K562 (cell line): Measurements from ENCODE around the gene DDX11. TPM values are rescaled to one million over a fixed set of nuclear protein-coding genes. Genes with fewer than 3 reads are reported as not detected.
A peak's percentile ranks its signal among the peaks of the same experiment; 100 is the strongest.
"Not testable (repeated sequence)": the region's sequence is repeated elsewhere in the genome, so short reads cannot be mapped to it uniquely, and the experiment has no call there.

Experiments used
- ESRRA ChIP-seq: fragments of 450-650 bp; IDR thresholded peaks from 2 replicates; pipeline ENCODE4 v1.6.1; 2014; ENCODE audit warnings: low read depth, mild to moderate bottlenecking, moderate library complexity, borderline replicate concordance
- MAX ChIP-seq: sonication (generic); formaldehyde crosslinking; IDR thresholded peaks from 2 replicates; pipeline ENCODE4 v1.9.0; 2022; ENCODE audit warnings: mild to moderate bottlenecking, missing genetic modification reagents
- NKRF ChIP-seq: fragments of 450-650 bp; IDR thresholded peaks from 2 replicates; pipeline ENCODE4 v1.6.1; 2016; ENCODE audit warnings: borderline replicate concordance
- PBX2 ChIP-seq, 2 experiments: IDR thresholded peaks in 1 of 2; conservative IDR thresholded peaks in 1 of 2; 2 replicates each; pipeline ENCODE4 v1.6.1; 2016; ENCODE audit warnings: low read depth in 2 of 2, mild to moderate bottlenecking in 1 of 2, missing compliant biosample characterization in 1 of 2, missing genetic modification characterization in 1 of 2, moderate library complexity in 1 of 2
- RCOR1 ChIP-seq, 2 experiments: IDR thresholded peaks; 2 replicates each; pipeline ENCODE4 v1.6.1; 2012; ENCODE audit warnings: low read depth in 2 of 2, low read length in 2 of 2, borderline replicate concordance in 1 of 2, improper control_type of control experiment in 1 of 2
- SP2 ChIP-seq: IDR thresholded peaks from 2 replicates; pipeline ENCODE4 v1.6.1; 2011; ENCODE audit warnings: mild to moderate bottlenecking, low read depth, low read length, moderate library complexity; ENCODE audit not compliant: poor library complexity, severe bottlenecking; ENCODE audit errors: extremely low read depth
- ZBTB40 ChIP-seq, 2 experiments: fragments of 450-650 bp in 1 of 2; sonication (generic) in 1 of 2; formaldehyde crosslinking in 1 of 2; IDR thresholded peaks; 2 replicates each; pipeline versions ENCODE4 v1.7.1 to v1.9.0; 2016 to 2022; ENCODE audit warnings: inconsistent platforms in 1 of 2, mild to moderate bottlenecking in 1 of 2, missing genetic modification reagents in 1 of 2
- ZNF431 ChIP-seq: sonication (generic); formaldehyde crosslinking; IDR thresholded peaks from 2 replicates; pipeline ENCODE4 v1.8.0; 2022; ENCODE audit warnings: mild to moderate bottlenecking, missing genetic modification reagents
- polyA plus RNA-seq, 8 experiments: library from polyadenylated mRNA; depleted of rRNA in 4 of 8; stranded (reverse) in 5 of 8; unstranded in 3 of 8; fragments of >200 nt; fragmentation: Nextera tagmentation in 2 of 8; fragmentation: Illumina TruSeq in 1 of 8; extraction: Ambion mirVana in 2 of 8; extraction: Trizol in 1 of 8; gene quantifications; 2 replicates each; pipeline versions ENCODE4 v1.2.1 to v1.2.3, GENCODE V29; 2011 to 2014; ENCODE audit warnings: inconsistent platforms in 1 of 8, missing spikeins in 1 of 8
- total RNA-seq, 7 experiments: library from RNA; depleted of rRNA in 6 of 7; stranded (reverse); fragments of >200 nt in 6 of 7; fragmentation: Illumina TruSeq in 2 of 7; extraction: Trizol in 2 of 7; gene quantifications; 2 replicates each; pipeline versions ENCODE4 v1.2.1 to v1.2.3, GENCODE V29; 2011 to 2021; ENCODE audit warnings: low replicate concordance in 1 of 7

The DDX11 gene
- total and polyA plus RNA-seq, 9 of the 15 experiments (the other 6 are each of a cell fraction or from before 2014, with no cell fraction given) = 3.6 to 93.2 (median 42.5) TPM

- peak; percentile 83 for TF ChIP-seq ZBTB40 (IDR thresholded peaks at IDR 0.05)
- not testable (repeated sequence) for TF ChIP-seq ZBTB40 (CRISPR knock-in tag; IDR thresholded peaks at IDR 0.05)
- TF ChIP-seq SP2 = peak; percentile 49
- peak; percentile 75 for TF ChIP-seq PBX2 (CRISPR knock-in tag; IDR thresholded peaks at IDR 0.05; ENCODE audit: low read depth)
- TF ChIP-seq PBX2 (tag; conservative IDR thresholded peaks at IDR 0.05; ENCODE audit: low read depth) = peak; percentile 93
- TF ChIP-seq MAX = peak; percentile 91
- 0 out of 2 replicates have a peak, but pooled peaks have one; percentile 27 for TF ChIP-seq ZNF431 (CRISPR knock-in tag)
- 0 out of 2 replicates have a peak, but pooled peaks have one; percentile 11 for TF ChIP-seq ESRRA
- peak in 1 of 2 experiments; percentile 15; a peak in 1 of 4 replicates for TF ChIP-seq RCOR1 (IDR thresholded peaks at IDR 0.05; ENCODE audit: borderline replicate concordance in 1 of 2, low read depth in 2 of 2, low read length in 2 of 2)
- TF ChIP-seq NKRF = 0 out of 2 replicates have a peak, but pooled peaks have one; percentile 48
Observed at GRCh38 chr12:31073527-31074332, at the start of gene DDX11 (continued).
